H1 (cell line): Measurements from ENCODE around the gene FASLG. TPM values are rescaled to one million over a fixed set of nuclear protein-coding genes. Genes with fewer than 3 reads are reported as not detected.

ENCODE experiments used
- CHD7 ChIP-seq: fragments of 300-600 bp; sonication (generic); IDR thresholded peaks from 2 replicates; pipeline ENCODE4 v1.7.1; 2012; ENCODE audit warnings: low read length, moderate library complexity, mild to moderate bottlenecking, inconsistent platforms; ENCODE audit not compliant: insufficient replicate concordance
- TAF7 ChIP-seq: optimal IDR thresholded peaks from 2 replicates; pipeline ENCODE3; 2011; ENCODE audit warnings: low read depth, mild to moderate bottlenecking, inconsistent platforms, low read length, moderate library complexity, borderline replicate concordance
- ZNF274 ChIP-seq: IDR thresholded peaks from 2 replicates; pipeline ENCODE4 v1.7.0; 2012; ENCODE audit warnings: low read length, borderline replicate concordance; ENCODE audit errors: extremely low read depth
- polyA plus RNA-seq, 7 experiments: library from polyadenylated mRNA; depleted of rRNA in 3 of 7; stranded (reverse) in 5 of 7; unstranded in 2 of 7; fragments of >200 nt in 5 of 7; fragments of 200-250 nt in 2 of 7; gene quantifications; 1 replicate in 5 of 7; 2 replicates in 1 of 7; 4 replicates in 1 of 7; pipeline versions ENCODE4 v1.2.1 to v1.2.3, GENCODE V29; 2011 to 2013; ENCODE audit warnings: missing spikeins in 2 of 7, mixed read lengths in 2 of 7
- total RNA-seq: library from RNA; stranded (reverse); fragmentation: NEBNext Ultra II Directional; extraction: Animal tissue kit (Norgen Biotek cat#: 25700); gene quantifications from 2 replicates; pipeline ENCODE4 v1.2.1, GENCODE V29; 2021

FASLG gene
- total and polyA plus RNA-seq, 2 of the 8 experiments (the other 6 are each of a cell fraction or from before 2014, with no cell fraction given), result not detected

GRCh38 chr1:172653015-172653709, 5.7 kb upstream of the FASLG start (continued):
- no peak for TF ChIP-seq CHD7
- no peak for TF ChIP-seq TAF7
- no peak for TF ChIP-seq ZNF274
